ENCODE data around the gene IGF2BP1.
"Not testable (repeated sequence)": the region's sequence is repeated elsewhere in the genome, so short reads cannot be mapped to it uniquely, and the experiment has no call there.

Gene IGF2BP1

GRCh38 chr17:49022391-49022941 is 25.3 kb downstream of the IGF2BP1 start:
- Mint-ChIP-seq H3K4me3 (no peak overlapping the region), H3K4me1 (peaks cover 6% of the 10 kb centered on the region), H3K9me3 (no peaks in the 10 kb centered on the region), H3K27ac (no peak overlapping the region), H3K36me3 (no peaks in the 10 kb centered on the region)
- ATAC-seq (no peak), DNase-seq (ENCODE audit: low spot score in 2 of 2) (no peak)

- ATAC-seq, result no peak
- H3K4me3 Mint-ChIP-seq, result no peak overlapping the region
- H3K4me1 Mint-ChIP-seq, result peaks cover 6% of the 10 kb centered on the region
- no peak for DNase-seq (ENCODE audit: low spot score in 2 of 2)
- H3K36me3 Mint-ChIP-seq, result no peaks in the 10 kb centered on the region
- no peak overlapping the region for H3K27ac Mint-ChIP-seq
- no peaks in the 10 kb centered on the region for H3K9me3 Mint-ChIP-seq
Observed at GRCh38 chr17:49024523-49024922, 27.3 kb downstream of the IGF2BP1 start.

- peak overlapping the region; percentile 35 for H3K27ac Mint-ChIP-seq
- not testable (repeated sequence) for DNase-seq (ENCODE audit: low spot score in 2 of 2); H3K36me3 Mint-ChIP-seq; H3K4me1 Mint-ChIP-seq; H3K9me3 Mint-ChIP-seq; H3K4me3 Mint-ChIP-seq; ATAC-seq
Observed at GRCh38 chr17:49026447-49026846, 29.3 kb downstream of the IGF2BP1 start.

- Mint-ChIP-seq H3K36me3 (no peaks in the 10 kb centered on the region), H3K4me1 (peaks cover 6% of the 10 kb centered on the region), H3K9me3 (no peaks in the 10 kb centered on the region), H3K27ac (no peak overlapping the region), H3K4me3 (no peak overlapping the region)
- ATAC-seq (no peak), DNase-seq (ENCODE audit: low spot score in 2 of 2) (no peak)
Observed at GRCh38 chr17:49028271-49028670, 31.1 kb downstream of the IGF2BP1 start.

- peaks cover 6% of the 10 kb centered on the region for H3K4me1 Mint-ChIP-seq
- no peaks in the 10 kb centered on the region for H3K9me3 Mint-ChIP-seq
- H3K27ac Mint-ChIP-seq, result no peak overlapping the region
- no peak for ATAC-seq
- no peak for DNase-seq (ENCODE audit: low spot score in 2 of 2)
- H3K36me3 Mint-ChIP-seq, result no peaks in the 10 kb centered on the region
- no peak overlapping the region for H3K4me3 Mint-ChIP-seq
Observed at GRCh38 chr17:49029801-49030200, 32.6 kb downstream of the IGF2BP1 start.

- H3K27ac Mint-ChIP-seq, result no peak overlapping the region
Observed at GRCh38 chr17:49031965-49032928, 35.1 kb downstream of the IGF2BP1 start.

GRCh38 chr17:49035470-49036269 is 38.5 kb downstream of the IGF2BP1 start:
- DNase-seq (ENCODE audit: low spot score in 2 of 2) (peak in 1 of 2 donors; percentile 75), ATAC-seq (peak; percentile 28)
- H3K27ac Mint-ChIP-seq, result no peak overlapping the region
- H3K4me3 Mint-ChIP-seq, result no peak overlapping the region
- no peaks in the 10 kb centered on the region for H3K4me1 Mint-ChIP-seq
- H3K36me3 Mint-ChIP-seq, result no peaks in the 10 kb centered on the region
- H3K9me3 Mint-ChIP-seq, result no peaks in the 10 kb centered on the region

More at GRCh38 chr17:49031965-49032928, 35.1 kb downstream of the IGF2BP1 start:
- no peak overlapping the region for H3K4me3 Mint-ChIP-seq
- ATAC-seq, result peak; percentile 77
- no peaks in the 10 kb centered on the region for H3K9me3 Mint-ChIP-seq
- H3K4me1 Mint-ChIP-seq, result no peaks in the 10 kb centered on the region
- DNase-seq (ENCODE audit: low spot score in 2 of 2), result peak; percentile 7 to 64
- H3K36me3 Mint-ChIP-seq, result no peaks in the 10 kb centered on the region

GRCh38 chr17:49036270-49036626 is 39.1 kb downstream of the IGF2BP1 start:
- H3K36me3 Mint-ChIP-seq, result no peaks in the 10 kb centered on the region
- no peaks in the 10 kb centered on the region for H3K9me3 Mint-ChIP-seq
- ATAC-seq, result no peak
- no peak overlapping the region for H3K4me3 Mint-ChIP-seq
- no peaks in the 10 kb centered on the region for H3K4me1 Mint-ChIP-seq
- no peak for DNase-seq (ENCODE audit: low spot score in 2 of 2)
- no peak overlapping the region for H3K27ac Mint-ChIP-seq

GRCh38 chr17:49038138-49038537 is 41.0 kb downstream of the IGF2BP1 start:
- ATAC-seq, result no peak
- Mint-ChIP-seq H3K4me3 (no peak overlapping the region), H3K4me1 (no peaks in the 10 kb centered on the region), H3K9me3 (no peaks in the 10 kb centered on the region), H3K36me3 (no peaks in the 10 kb centered on the region), H3K27ac (no peak overlapping the region)
- DNase-seq (ENCODE audit: low spot score in 2 of 2), result no peak

GRCh38 chr17:49038544-49038943 is 41.4 kb downstream of the IGF2BP1 start:
- no peaks in the 10 kb centered on the region for H3K4me1 Mint-ChIP-seq
- H3K27ac Mint-ChIP-seq, result no peak overlapping the region
- ATAC-seq (no peak), DNase-seq (ENCODE audit: low spot score in 2 of 2) (no peak)
- H3K4me3 Mint-ChIP-seq, result no peak overlapping the region
- no peaks in the 10 kb centered on the region for H3K9me3 Mint-ChIP-seq
- H3K36me3 Mint-ChIP-seq, result no peaks in the 10 kb centered on the region

GRCh38 chr17:49039518-49039917 is 42.3 kb downstream of the IGF2BP1 start:
- H3K9me3 Mint-ChIP-seq; ATAC-seq; H3K27ac Mint-ChIP-seq; H3K4me3 Mint-ChIP-seq; DNase-seq (ENCODE audit: low spot score in 2 of 2); H3K36me3 Mint-ChIP-seq; H3K4me1 Mint-ChIP-seq: not testable (repeated sequence)

GRCh38 chr17:49041527-49041926 is 44.3 kb downstream of the IGF2BP1 start:
- Mint-ChIP-seq H3K27ac (no peak overlapping the region), H3K36me3 (no peaks in the 10 kb centered on the region), H3K4me1 (no peaks in the 10 kb centered on the region), H3K4me3 (no peak overlapping the region), H3K9me3 (no peaks in the 10 kb centered on the region)
- no peak for DNase-seq (ENCODE audit: low spot score in 2 of 2)
- ATAC-seq, result no peak

- H3K4me3 Mint-ChIP-seq, result no peak overlapping the region
- H3K27ac Mint-ChIP-seq, result no peak overlapping the region
- no peaks in the 10 kb centered on the region for H3K36me3 Mint-ChIP-seq
- H3K9me3 Mint-ChIP-seq, result no peaks in the 10 kb centered on the region
- DNase-seq (ENCODE audit: low spot score in 2 of 2), result no peak
- ATAC-seq, result no peak
- H3K4me1 Mint-ChIP-seq, result no peaks in the 10 kb centered on the region
Observed at GRCh38 chr17:49045376-49045775, 48.2 kb downstream of the IGF2BP1 start.

- ATAC-seq (no peak), DNase-seq (ENCODE audit: low spot score in 2 of 2) (no peak)
- H3K4me3 Mint-ChIP-seq, result no peak overlapping the region
- H3K27ac Mint-ChIP-seq, result no peak overlapping the region
- no peaks in the 10 kb centered on the region for H3K36me3 Mint-ChIP-seq
- no peaks in the 10 kb centered on the region for H3K4me1 Mint-ChIP-seq
- H3K9me3 Mint-ChIP-seq, result no peaks in the 10 kb centered on the region
Observed at GRCh38 chr17:49046912-49047311, 49.7 kb downstream of the IGF2BP1 start.

GRCh38 chr17:49049265-49049664 is 52.1 kb downstream of the IGF2BP1 start:
- no peak overlapping the region for H3K27ac Mint-ChIP-seq
- no peaks in the 10 kb centered on the region for H3K9me3 Mint-ChIP-seq
- no peaks in the 10 kb centered on the region for H3K4me1 Mint-ChIP-seq
- no peak overlapping the region for H3K4me3 Mint-ChIP-seq
- ATAC-seq (no peak), DNase-seq (ENCODE audit: low spot score in 2 of 2) (no peak)
- H3K36me3 Mint-ChIP-seq, result no peaks in the 10 kb centered on the region
